K562 (cell line): ENCODE results near the gene KRT39. TPM values are rescaled to one million over a fixed set of nuclear protein-coding genes. Genes with fewer than 3 reads are reported as not detected.

ENCODE experiments used
- ATAC-seq: fragments of 200-7000 bp; cut with Tn5 transposase; 3 replicates; pipeline ENCODE4 v1.9.1; 2020; ENCODE audit warnings: moderate library complexity
- BruUV-seq: library from RNA; stranded (reverse); fragments of 400-500 nt; replicated peaks from 2 replicates; lab custom pipeline; 2021; lab: Mats Ljungman, UMichigan
- CTCF ChIA-PET: fragments of 300-600 bp; formaldehyde crosslinking; extraction: SDS; loops from one replicate; lab custom pipeline; 2021; ENCODE audit warnings: low intra/inter-chr PET ratio; lab: Yijun Ruan, JAX
- POLR2A ChIA-PET: fragments of 300-600, 350-650 bp; sonication (Branson Sonifier 250); formaldehyde crosslinking; extraction: SDS; loops from one replicate; lab custom pipeline; 2021; ENCODE audit warnings: antibody characterized with exemption, inconsistent platforms; lab: Yijun Ruan, JAX
- DNase-seq, 4 experiments: peaks; one replicate each; pipeline versions ENCODE4 v3.0.0 to v3.0.0-alpha.2; 2011 to 2018; ENCODE audit warnings: low spot score in 3 of 4, mixed read lengths in 3 of 4; ENCODE audit errors: extremely low read depth in 1 of 4
- FAIRE-seq: peaks from 2 replicates; lab custom pipeline; 2011; peaks lifted over from hg19 to GRCh38; lab: Jason Lieb, UNC
- H2AFZ ChIP-seq: 2 replicates; pipeline ENCODE4 v1.6.0; 2011; ENCODE audit warnings: low read depth, low read length, control low read depth, inconsistent platforms
- H3K27ac ChIP-seq: fragments of 200-600 bp; 3 replicates; pipeline ENCODE4 v1.8.0; 2011; ENCODE audit warnings: low read depth, mild to moderate bottlenecking, control low read depth, inconsistent platforms, low read length, moderate library complexity, mixed read lengths; ENCODE audit errors: extremely low read depth
- H3K27me3 ChIP-seq, 2 experiments: fragments of 300-600 bp in 1 of 2; 2 replicates in 1 of 2; 3 replicates in 1 of 2; pipeline versions ENCODE4 v1.6.0 to v1.8.0; 2011; ENCODE audit warnings: inconsistent platforms in 2 of 2, low read length in 2 of 2, mild to moderate bottlenecking in 1 of 2, mixed read lengths in 1 of 2, moderate library complexity in 1 of 2; ENCODE audit not compliant: control insufficient read depth in 2 of 2, insufficient read depth in 2 of 2
- H3K36me3 ChIP-seq: fragments of 300-600 bp; 3 replicates; pipeline ENCODE4 v1.8.0; 2011; ENCODE audit warnings: mild to moderate bottlenecking, low read length, inconsistent platforms; ENCODE audit not compliant: control insufficient read depth, insufficient read depth
- H3K4me1 ChIP-seq, 2 experiments: fragments of 200-600 bp in 1 of 2; replicated peaks in 1 of 2; 2 replicates in 1 of 2; 3 replicates in 1 of 2; pipeline versions ENCODE4 v1.5.1 to v1.8.0; 2011; ENCODE audit warnings: inconsistent platforms in 2 of 2, low read length in 2 of 2, mild to moderate bottlenecking in 1 of 2, mixed read lengths in 1 of 2, moderate library complexity in 1 of 2; ENCODE audit not compliant: control insufficient read depth in 2 of 2, insufficient read depth in 2 of 2
- H3K4me2 ChIP-seq: 2 replicates; pipeline ENCODE4 v1.6.1; 2011; ENCODE audit warnings: low read length, control low read depth, inconsistent platforms, mixed read lengths; ENCODE audit not compliant: insufficient read depth
- H3K4me3 ChIP-seq: fragments of 200-600 bp; sonication (generic), shearing (Covaris generic); 2 replicates; pipeline ENCODE4 v1.5.1; 2016; ENCODE audit warnings: control low read depth, inconsistent platforms
- H3K79me2 ChIP-seq: fragments of 200-600 bp; 3 replicates; pipeline ENCODE4 v1.8.0; 2011; ENCODE audit warnings: low read length, inconsistent platforms; ENCODE audit not compliant: control insufficient read depth, insufficient read depth
- H3K9ac ChIP-seq, 2 experiments: 2 replicates each; pipeline versions ENCODE4 v1.6.0 to v1.6.1; 2011; ENCODE audit warnings: low read depth in 2 of 2, low read length in 2 of 2, control low read depth in 1 of 2, inconsistent platforms in 1 of 2, mild to moderate bottlenecking in 1 of 2, mixed read lengths in 1 of 2; ENCODE audit not compliant: insufficient read depth in 1 of 2
- H3K9me1 ChIP-seq: one replicate; pipeline ENCODE4 v1.6.0; 2011; ENCODE audit warnings: inconsistent platforms, mild to moderate bottlenecking, low read length, moderate library complexity; ENCODE audit not compliant: control insufficient read depth, insufficient read depth
- H3K9me3 ChIP-seq: replicated peaks from 2 replicates; pipeline ENCODE4 v1.5.1; 2011; ENCODE audit warnings: low read depth, low read length, inconsistent platforms; ENCODE audit not compliant: control insufficient read depth, insufficient read depth
- H4K20me1 ChIP-seq: replicated peaks from 2 replicates; pipeline ENCODE4 v1.6.1; 2011; ENCODE audit warnings: low read length, inconsistent platforms, mixed read lengths; ENCODE audit not compliant: control insufficient read depth, insufficient read depth
- GATAD2B ChIP-seq: fragments of 450-650 bp; IDR thresholded peaks from 2 replicates; pipeline ENCODE4 v1.6.1; 2017; ENCODE audit warnings: mild to moderate bottlenecking, borderline replicate concordance
- SIRT6 ChIP-seq: IDR thresholded peaks from one replicate; pipeline ENCODE4 v1.6.1; 2012; ENCODE audit warnings: low read depth, mild to moderate bottlenecking, control low read depth, inconsistent platforms, low read length, moderate library complexity
- TAF1 ChIP-seq: IDR thresholded peaks from 2 replicates; pipeline ENCODE4 v1.6.1; 2011; ENCODE audit warnings: mild to moderate bottlenecking, low read length, moderate library complexity; ENCODE audit not compliant: insufficient read depth, control insufficient read depth, severe bottlenecking; ENCODE audit errors: extremely low read depth
- U2AF1 ChIP-seq: fragments of 200-400 bp; formaldehyde crosslinking; optimal IDR thresholded peaks from 2 replicates; pipeline ENCODE3; 2017; ENCODE audit warnings: mild to moderate bottlenecking, low read depth, low read length, moderate library complexity
- ZBTB1 ChIP-seq: sonication (generic); formaldehyde crosslinking; IDR thresholded peaks from 2 replicates; pipeline ENCODE4 v1.8.1; 2023; ENCODE audit warnings: missing genetic modification reagents, low read depth, mild to moderate bottlenecking, borderline replicate concordance
- whole genome bisulfite sequencing: fragments of 100-300 bp; shearing (Covaris generic); methylation state at CpG from one replicate; pipeline ENCODE4 v1.1.6; 2016; ENCODE audit warnings: low coverage, mixed read lengths; ENCODE audit not compliant: insufficient coverage; ENCODE audit errors: missing lambda C conversion rate; 5-methylcytosine and 5-hydroxymethylcytosine counted together
- in situ Hi-C: fragments of 300-500 bp; cut with MboI; formaldehyde crosslinking; loops from 4 replicates; pipeline ENCODE4 v1.15.0; 2018; ENCODE audit warnings: inconsistent platforms, mixed read lengths
- intact Hi-C: fragments of 100-400 bp; cut with micrococcal nuclease; formaldehyde crosslinking; loops from 2 replicates; pipeline ENCODE4 v1.14.2; 2022
- polyA plus RNA-seq, 8 experiments: library from polyadenylated mRNA; depleted of rRNA in 4 of 8; stranded (reverse) in 5 of 8; unstranded in 3 of 8; fragments of >200 nt; fragmentation: Nextera tagmentation in 2 of 8; fragmentation: Illumina TruSeq in 1 of 8; extraction: Ambion mirVana in 2 of 8; extraction: Trizol in 1 of 8; gene quantifications; 2 replicates each; pipeline versions ENCODE4 v1.2.1 to v1.2.3, GENCODE V29; 2011 to 2014; ENCODE audit warnings: inconsistent platforms in 1 of 8, missing spikeins in 1 of 8
- total RNA-seq, 7 experiments: library from RNA; depleted of rRNA in 6 of 7; stranded (reverse); fragments of >200 nt in 6 of 7; fragmentation: Illumina TruSeq in 2 of 7; extraction: Trizol in 2 of 7; gene quantifications; 2 replicates each; pipeline versions ENCODE4 v1.2.1 to v1.2.3, GENCODE V29; 2011 to 2021; ENCODE audit warnings: low replicate concordance in 1 of 7
- TF ChIP-seq, protein P1 (sequence below): fragments of 250-450 bp; sonication (Bioruptor Pico); IDR thresholded peaks from 2 replicates; pipeline ENCODE4 v1.8.0; 2021; ENCODE audit warnings: moderate library complexity, mild to moderate bottlenecking, inconsistent platforms
- TF ChIP-seq, protein P2 (sequence below), 2 experiments: IDR thresholded peaks; 2 replicates each; pipeline ENCODE4 v1.6.1; 2011; ENCODE audit warnings: borderline replicate concordance in 1 of 2, control low read depth in 1 of 2, low read depth in 1 of 2, low read length in 1 of 2, mild to moderate bottlenecking in 1 of 2, mixed read lengths in 1 of 2, moderate library complexity in 1 of 2; ENCODE audit not compliant: insufficient read depth in 1 of 2, insufficient read length in 1 of 2, poor library complexity in 1 of 2, severe bottlenecking in 1 of 2; ENCODE audit errors: extremely low read depth in 1 of 2

KRT39 gene
- total and polyA plus RNA-seq, 9 of the 15 experiments (the other 6 are each of a cell fraction or from before 2014, with no cell fraction given), result not detected

DNA sequence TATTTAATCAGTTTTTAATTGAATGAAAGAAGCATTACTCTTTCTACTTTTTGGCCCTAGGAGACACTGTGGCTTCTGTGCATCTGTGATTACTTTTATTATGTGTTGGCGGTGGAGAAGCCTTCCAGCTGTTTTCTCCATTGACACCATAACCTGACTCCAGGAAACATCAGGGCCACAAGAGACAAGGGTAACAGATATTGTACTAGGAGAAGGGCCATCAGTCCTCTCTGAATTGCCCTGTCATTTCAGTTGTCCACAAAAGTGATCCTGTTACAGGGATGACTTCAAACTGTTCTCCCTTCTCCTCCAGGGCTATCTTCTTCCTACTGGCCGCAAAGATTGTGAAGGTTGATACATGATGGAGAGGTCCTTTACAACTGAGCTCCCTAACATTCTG is 14.6 kb downstream of the KRT39 start:
- FAIRE-seq (no peak), DNase-seq (no peak), ATAC-seq (no peak)
- H3K27ac ChIP-seq, result no peak overlapping the region
- H3K4me1 ChIP-seq, result no peaks in the 10 kb centered on the region
- whole genome bisulfite sequencing, result 4% methylated on average over 2 of the region's 2 CpGs
- no peaks in the 10 kb centered on the region for H3K36me3 ChIP-seq
- in situ Hi-C loops (no loop called here), intact Hi-C loops (no loop called here)
- H3K9ac ChIP-seq, result no peak overlapping the region
- H4K20me1 ChIP-seq, result no peaks in the 10 kb centered on the region
- H3K4me2 ChIP-seq, result no peak overlapping the region
- ChIA-PET POLR2A (interaction anchor here (0.7 kb wide), 1 partner anchor 13 kb away, joined by 5 read pairs; no protein-coding TSS in a partner anchor), CTCF (no interaction called here)
- TF ChIP-seq, protein P1, sequence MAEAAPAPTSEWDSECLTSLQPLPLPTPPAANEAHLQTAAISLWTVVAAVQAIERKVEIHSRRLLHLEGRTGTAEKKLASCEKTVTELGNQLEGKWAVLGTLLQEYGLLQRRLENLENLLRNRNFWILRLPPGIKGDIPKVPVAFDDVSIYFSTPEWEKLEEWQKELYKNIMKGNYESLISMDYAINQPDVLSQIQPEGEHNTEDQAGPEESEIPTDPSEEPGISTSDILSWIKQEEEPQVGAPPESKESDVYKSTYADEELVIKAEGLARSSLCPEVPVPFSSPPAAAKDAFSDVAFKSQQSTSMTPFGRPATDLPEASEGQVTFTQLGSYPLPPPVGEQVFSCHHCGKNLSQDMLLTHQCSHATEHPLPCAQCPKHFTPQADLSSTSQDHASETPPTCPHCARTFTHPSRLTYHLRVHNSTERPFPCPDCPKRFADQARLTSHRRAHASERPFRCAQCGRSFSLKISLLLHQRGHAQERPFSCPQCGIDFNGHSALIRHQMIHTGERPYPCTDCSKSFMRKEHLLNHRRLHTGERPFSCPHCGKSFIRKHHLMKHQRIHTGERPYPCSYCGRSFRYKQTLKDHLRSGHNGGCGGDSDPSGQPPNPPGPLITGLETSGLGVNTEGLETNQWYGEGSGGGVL (CRISPR knock-in tag), result no peak
- TF ChIP-seq GATAD2B (no peak), ZBTB1 (no peak), SIRT6 (no peak), TAF1 (no peak), U2AF1 (no peak)
- TF ChIP-seq, protein P2, sequence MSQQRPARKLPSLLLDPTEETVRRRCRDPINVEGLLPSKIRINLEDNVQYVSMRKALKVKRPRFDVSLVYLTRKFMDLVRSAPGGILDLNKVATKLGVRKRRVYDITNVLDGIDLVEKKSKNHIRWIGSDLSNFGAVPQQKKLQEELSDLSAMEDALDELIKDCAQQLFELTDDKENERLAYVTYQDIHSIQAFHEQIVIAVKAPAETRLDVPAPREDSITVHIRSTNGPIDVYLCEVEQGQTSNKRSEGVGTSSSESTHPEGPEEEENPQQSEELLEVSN (IDR thresholded peaks at IDR 0.05; ENCODE audit: borderline replicate concordance in 1 of 2, extremely low read depth in 1 of 2, insufficient read depth in 1 of 2, insufficient read length in 1 of 2, low read depth in 1 of 2, low read length in 1 of 2, poor library complexity in 1 of 2, severe bottlenecking in 1 of 2), result no peak
- H3K4me3 ChIP-seq, result no peak overlapping the region
- BruUV-seq, result no TSS peak
- H3K79me2 ChIP-seq, result no peaks in the 10 kb centered on the region
- H3K9me1 ChIP-seq, result no peaks in the 10 kb centered on the region
- H3K9me3 ChIP-seq, result no peaks in the 10 kb centered on the region
- H3K27me3 ChIP-seq, result peaks cover 0 to 11% of the 10 kb centered on the region in 2 experiments; a peak in 2 of 5 replicates
- H2AFZ ChIP-seq, result no peak overlapping the region
